Spinal cord (tissue), 10 donors: ENCODE data around the gene VGLL2. TPM values are rescaled to one million over a fixed set of nuclear protein-coding genes. Genes with fewer than 3 reads are reported as not detected.

ENCODE experiments used
- DNase-seq, 6 donors: peaks; one replicate each; pipeline versions ENCODE4 v3.0.0 to v3.0.0-alpha.2; 2013 to 2015; ENCODE audit warnings: low spot score in 6 of 6, low read depth in 4 of 6
- H3K27ac ChIP-seq: one replicate; pipeline ENCODE4 v1.5.1; 2013; ENCODE audit warnings: low read depth, low read length, control low read depth
- H3K27me3 ChIP-seq: one replicate; pipeline ENCODE4 v1.6.1; 2013; ENCODE audit warnings: low read length; ENCODE audit not compliant: control insufficient read depth, insufficient read depth
- H3K36me3 ChIP-seq: one replicate; pipeline ENCODE4 v1.6.1; 2013; ENCODE audit warnings: low read length; ENCODE audit not compliant: control insufficient read depth, insufficient read depth
- H3K4me1 ChIP-seq: one replicate; pipeline ENCODE4 v1.6.1; 2013; ENCODE audit warnings: low read length; ENCODE audit not compliant: control insufficient read depth, insufficient read depth
- H3K4me3 ChIP-seq: one replicate; pipeline ENCODE4 v1.5.1; 2013; ENCODE audit warnings: low read depth, low read length, control low read depth
- H3K9me3 ChIP-seq: one replicate; pipeline ENCODE4 v1.6.1; 2013; ENCODE audit warnings: low read length; ENCODE audit not compliant: control insufficient read depth, insufficient read depth
- WGBS: methylation state at CpG from one replicate; pipeline ENCODE4 v1.1.5; 2013; ENCODE audit warnings: missing lambda C conversion rate; ENCODE audit not compliant: insufficient coverage; 5-methylcytosine and 5-hydroxymethylcytosine counted together
- polyA plus RNA-seq, 2 donors: library from polyadenylated mRNA; unstranded; fragments of 120-200 nt; gene quantifications; one replicate each; pipeline ENCODE4 v1.2.1, GENCODE V29; 2013; ENCODE audit not compliant: insufficient read length in 2 of 2
- total RNA-seq, 2 donors: library from RNA; depleted of rRNA in 1 of 2; stranded (reverse); fragments of 120-200 nt in 1 of 2; fragments of >200 nt in 1 of 2; gene quantifications; one replicate each; pipeline versions ENCODE4 v1.2.3 to v1.2.4, GENCODE V29; 2013 to 2014
- donor health status: healthy.

VGLL2 gene
- total and polyA plus RNA-seq, 4 donors = 0.11 to 0.71 (median 0.38) TPM

DNA sequence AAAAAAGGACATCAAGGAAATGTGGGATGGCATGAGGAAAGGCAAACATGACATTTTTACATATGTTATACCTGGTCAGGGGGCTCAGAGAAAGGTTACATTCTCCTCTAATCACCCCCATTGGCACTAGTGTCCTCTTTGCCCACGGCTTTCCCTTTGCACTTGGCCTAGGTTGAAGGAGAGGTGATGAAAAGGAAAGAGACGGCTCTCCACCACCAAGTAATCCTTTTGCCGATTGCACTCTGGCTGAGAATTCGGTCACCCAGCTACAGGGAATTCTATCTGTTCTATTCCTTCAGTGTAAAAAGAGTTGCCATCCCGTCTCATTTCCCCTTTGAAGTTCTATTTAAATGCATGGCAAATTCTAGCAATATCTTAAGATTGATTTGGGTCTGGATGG, 10.4 kb downstream of the VGLL2 start:
- DNase-seq = no peak
- no peak overlapping the region for H3K27ac ChIP-seq
- no peaks in the 10 kb centered on the region for H3K36me3 ChIP-seq
- no peak overlapping the region for H3K4me3 ChIP-seq
- H3K4me1 ChIP-seq = no peaks in the 10 kb centered on the region
- WGBS = no CpG with 5 or more reads among the region's 5 CpGs
- no peaks in the 10 kb centered on the region for H3K9me3 ChIP-seq
- peaks cover 46% of the 10 kb centered on the region for H3K27me3 ChIP-seq

DNA sequence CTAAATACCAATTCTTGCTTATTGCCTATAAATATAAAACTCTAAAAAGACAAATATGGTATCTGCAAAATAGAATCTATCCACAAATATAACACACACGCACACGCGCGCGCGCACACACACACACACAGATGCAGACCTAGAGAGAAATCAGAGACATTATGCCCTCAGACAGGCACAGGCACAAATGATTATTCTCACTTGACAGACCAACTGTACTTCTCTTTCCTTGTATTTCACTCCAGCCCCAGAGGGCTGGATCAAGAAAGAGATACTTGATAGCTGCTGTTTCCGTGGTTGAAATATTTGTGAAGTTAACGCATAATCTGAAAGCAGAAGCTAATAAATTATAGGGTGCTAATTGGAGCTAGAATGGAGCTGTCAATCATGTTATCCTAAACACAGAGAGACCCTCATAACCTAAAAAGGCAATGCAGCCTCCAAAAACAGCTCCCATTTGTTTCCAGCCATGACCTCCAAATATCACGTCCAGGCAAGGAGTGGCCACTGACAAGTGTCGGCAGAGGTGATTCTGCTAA, 11.5 kb downstream of the VGLL2 start:
- Histone ChIP-seq H3K27ac (no peak overlapping the region), H3K4me1 (no peaks in the 10 kb centered on the region), H3K4me3 (no peak overlapping the region), H3K36me3 (no peaks in the 10 kb centered on the region), H3K9me3 (no peaks in the 10 kb centered on the region), H3K27me3 (peaks cover 36% of the 10 kb centered on the region)
- WGBS = 100% methylated on average over 6 of the region's 10 CpGs
- no peak for DNase-seq

DNA sequence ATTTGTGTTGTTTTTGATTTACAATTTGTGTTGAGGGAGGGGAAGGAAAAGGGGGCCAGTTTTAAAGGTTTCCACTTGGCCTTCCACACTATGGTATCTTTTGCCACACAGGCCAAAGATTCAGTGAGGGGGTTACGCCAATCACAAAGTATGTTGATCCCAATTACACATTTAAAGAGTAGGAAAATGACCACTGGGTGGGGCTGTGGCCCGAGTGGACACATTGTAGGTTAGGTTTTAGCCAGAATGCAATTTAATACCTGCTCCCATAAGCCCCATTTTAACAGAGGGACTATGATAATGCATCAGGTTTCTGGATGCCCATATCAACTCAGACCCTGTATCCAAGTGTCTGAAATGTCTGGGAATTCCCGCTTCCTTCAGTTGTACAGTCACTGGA, 15.6 kb downstream of the VGLL2 start:
- Histone ChIP-seq H3K27ac (no peak overlapping the region), H3K4me1 (no peaks in the 10 kb centered on the region), H3K9me3 (no peaks in the 10 kb centered on the region), H3K4me3 (no peak overlapping the region), H3K36me3 (no peaks in the 10 kb centered on the region), H3K27me3 (peaks cover 4% of the 10 kb centered on the region)
- no peak for DNase-seq
- WGBS = no CpG with 5 or more reads among the region's 3 CpGs

DNA sequence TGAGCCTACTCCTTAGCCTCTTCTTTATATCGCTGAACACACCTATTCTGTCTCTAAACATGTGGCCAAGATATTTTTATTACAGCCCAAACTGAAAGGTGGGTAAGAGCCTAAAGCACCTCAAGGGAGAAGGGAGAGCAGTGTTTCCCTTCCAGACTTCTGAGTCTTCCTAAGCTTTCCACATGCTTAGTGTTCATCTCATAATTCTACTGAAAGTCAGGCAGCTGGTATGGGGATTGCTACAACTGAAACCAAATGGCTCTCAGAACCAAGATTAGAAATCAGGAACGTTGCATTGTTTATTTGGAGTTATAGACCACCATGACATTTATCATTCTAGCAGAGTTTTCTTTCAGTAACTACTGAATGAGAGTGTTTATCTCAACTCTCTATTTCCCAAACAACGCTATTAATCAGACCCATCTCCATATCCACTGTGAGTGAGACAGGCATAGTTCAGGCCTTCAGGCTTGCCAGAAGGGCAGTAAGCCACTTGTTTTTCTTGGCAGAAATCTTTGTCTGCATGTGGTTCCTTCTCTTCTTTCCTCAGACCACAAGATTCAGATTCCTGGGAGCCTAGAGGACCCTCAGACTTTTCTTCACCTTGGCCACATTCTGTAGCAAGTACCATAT, 22.8 kb downstream of the VGLL2 start:
- no peaks in the 10 kb centered on the region for H3K4me1 ChIP-seq
- no peak for DNase-seq
- H3K4me3 ChIP-seq = no peak overlapping the region
- no peaks in the 10 kb centered on the region for H3K9me3 ChIP-seq
- no peaks in the 10 kb centered on the region for H3K27me3 ChIP-seq
- no peak overlapping the region for H3K27ac ChIP-seq
- no CpG with 5 or more reads among the region's 3 CpGs for WGBS
- H3K36me3 ChIP-seq = no peaks in the 10 kb centered on the region

DNA sequence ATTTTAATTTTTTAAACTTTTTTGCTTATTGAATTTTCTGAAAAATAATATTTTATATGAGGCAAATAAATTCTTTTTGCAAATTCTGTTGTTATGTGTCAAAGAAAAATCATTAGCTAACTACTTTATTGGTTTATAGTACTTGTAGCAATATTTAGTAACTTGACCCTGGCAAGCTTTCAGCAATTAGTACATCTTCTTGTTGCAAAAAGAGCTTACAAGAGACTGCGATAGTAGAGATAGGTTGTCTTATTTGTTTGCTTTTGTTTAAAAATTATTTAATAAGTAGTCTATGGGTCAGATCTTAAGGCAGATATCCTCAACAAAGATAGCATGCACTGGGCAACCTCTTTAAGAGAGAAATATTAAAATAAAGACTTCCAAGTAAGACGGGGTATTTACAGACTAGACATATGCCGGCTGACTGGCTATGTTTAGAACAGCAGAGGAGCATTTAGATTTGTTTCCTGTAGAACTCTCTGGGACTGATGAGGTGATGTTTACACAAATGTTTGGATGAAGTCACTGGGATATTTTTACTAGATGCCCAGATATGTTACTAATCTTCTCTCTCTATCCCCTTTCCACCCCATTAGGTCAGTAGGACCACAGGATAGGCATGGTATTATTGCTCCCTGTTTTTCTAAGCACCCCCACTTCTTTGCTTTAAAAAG, 25.0 kb downstream of the VGLL2 start:
- H3K27me3 ChIP-seq = no peaks in the 10 kb centered on the region
- no peaks in the 10 kb centered on the region for H3K36me3 ChIP-seq
- no peaks in the 10 kb centered on the region for H3K4me1 ChIP-seq
- no peak overlapping the region for H3K27ac ChIP-seq
- no peak for DNase-seq
- no peak overlapping the region for H3K4me3 ChIP-seq
- WGBS = no CpG with 5 or more reads among the region's 3 CpGs
- no peaks in the 10 kb centered on the region for H3K9me3 ChIP-seq

DNA sequence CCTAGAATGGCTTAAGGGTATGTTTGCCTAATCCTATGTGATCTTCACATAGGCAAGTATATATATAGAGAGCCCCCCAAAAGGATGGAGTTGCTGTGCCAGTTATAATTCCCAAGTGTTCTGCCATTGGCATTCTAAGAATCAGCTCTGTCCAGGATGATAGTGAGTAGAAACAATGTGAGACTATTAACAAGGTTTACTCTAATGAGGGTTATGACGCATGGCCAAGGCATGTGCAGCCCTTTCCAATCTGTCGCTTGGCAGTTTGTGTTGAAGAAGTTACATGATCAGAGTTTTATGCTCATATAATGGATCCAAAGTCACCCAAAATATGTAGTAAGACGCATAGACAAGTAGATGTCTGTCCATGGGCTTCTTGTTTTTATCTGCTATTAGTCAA, 33.6 kb downstream of the VGLL2 start:
- Histone ChIP-seq H3K4me1 (no peaks in the 10 kb centered on the region), H3K9me3 (no peaks in the 10 kb centered on the region), H3K27me3 (no peaks in the 10 kb centered on the region), H3K27ac (no peak overlapping the region), H3K4me3 (no peak overlapping the region), H3K36me3 (no peaks in the 10 kb centered on the region)
- no peak for DNase-seq
- 93% methylated on average over 3 of the region's 3 CpGs for WGBS

DNA sequence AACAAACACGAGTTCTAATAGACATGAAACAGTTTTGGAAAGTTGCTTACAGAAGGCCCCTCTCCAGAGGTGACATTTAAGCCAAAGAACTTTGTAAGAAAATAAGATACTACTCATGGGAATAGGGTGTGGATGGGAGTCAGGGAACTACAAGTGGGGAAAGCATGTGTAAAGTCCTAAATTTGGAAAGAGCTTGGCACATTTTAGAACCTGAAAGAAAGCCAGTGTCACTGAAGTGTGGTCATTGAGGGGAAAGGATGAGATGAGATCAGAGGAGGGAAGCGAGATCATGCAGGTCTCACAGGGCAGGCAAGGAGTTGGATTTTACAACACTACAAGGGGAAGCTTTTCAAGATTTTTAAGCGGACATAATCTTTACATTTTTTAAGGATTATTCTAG, 38.0 kb downstream of the VGLL2 start:
- DNase-seq = no peak
- no peaks in the 10 kb centered on the region for H3K4me1 ChIP-seq
- H3K9me3 ChIP-seq = no peaks in the 10 kb centered on the region
- no peaks in the 10 kb centered on the region for H3K27me3 ChIP-seq
- WGBS = 83% methylated on average over 1 of the region's 3 CpGs
- H3K27ac ChIP-seq = no peak overlapping the region
- H3K4me3 ChIP-seq = no peak overlapping the region
- no peaks in the 10 kb centered on the region for H3K36me3 ChIP-seq

DNA sequence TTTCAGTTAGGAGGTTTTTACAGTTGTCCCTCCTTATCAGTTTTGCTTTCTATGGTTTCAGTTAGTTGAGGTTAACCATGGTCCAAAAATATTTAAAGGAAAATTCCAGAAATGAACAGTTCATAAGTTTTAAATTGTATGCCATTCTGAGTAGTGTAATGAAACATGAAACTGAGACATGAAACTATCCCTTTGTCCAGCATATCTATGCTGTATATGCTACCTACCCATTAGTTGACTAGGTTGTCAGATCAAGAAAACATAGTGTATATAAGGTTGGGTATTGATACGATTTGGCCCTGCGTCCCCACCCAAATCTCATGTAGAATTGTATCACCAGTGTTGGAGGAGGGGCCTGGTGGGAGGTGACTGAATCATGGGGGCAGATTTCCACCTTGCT, 39.1 kb downstream of the VGLL2 start:
- WGBS = no CpG with 5 or more reads among the region's 2 CpGs
- DNase-seq = no peak
- H3K4me3 ChIP-seq = no peak overlapping the region
- H3K27me3 ChIP-seq = no peaks in the 10 kb centered on the region
- no peaks in the 10 kb centered on the region for H3K9me3 ChIP-seq
- no peak overlapping the region for H3K27ac ChIP-seq
- H3K4me1 ChIP-seq = no peaks in the 10 kb centered on the region
- H3K36me3 ChIP-seq = no peaks in the 10 kb centered on the region

DNA sequence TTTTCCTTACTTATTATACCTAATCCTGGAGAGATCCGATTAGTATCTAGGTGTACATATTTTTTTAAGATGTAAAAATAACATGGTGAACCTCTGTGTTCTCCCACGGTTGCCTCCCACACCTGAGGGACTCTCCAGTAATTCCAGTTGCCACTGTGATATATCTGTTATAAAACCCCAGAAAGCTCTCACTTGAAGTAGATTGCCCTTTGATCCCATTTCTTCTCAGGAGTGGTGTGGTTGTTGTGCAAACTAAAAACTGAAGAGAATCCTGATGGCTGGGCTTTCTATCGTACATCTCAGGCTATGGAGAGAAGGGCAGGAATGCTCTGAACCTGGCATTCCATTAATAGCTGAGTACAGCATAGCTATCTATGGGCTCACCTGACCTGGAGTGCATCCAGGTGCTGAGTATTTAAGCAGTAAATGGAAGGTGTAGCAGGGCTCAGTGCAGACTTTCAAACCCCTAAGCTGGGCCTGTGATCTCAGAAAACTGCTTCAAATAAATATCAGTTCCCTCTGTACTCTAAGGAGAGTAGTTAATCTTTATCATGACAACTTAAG, 41.0 kb downstream of the VGLL2 start:
- Histone ChIP-seq H3K27me3 (no peaks in the 10 kb centered on the region), H3K4me3 (no peak overlapping the region), H3K36me3 (no peaks in the 10 kb centered on the region), H3K9me3 (no peaks in the 10 kb centered on the region), H3K27ac (no peak overlapping the region), H3K4me1 (no peaks in the 10 kb centered on the region)
- WGBS = 83% methylated on average over 1 of the region's 3 CpGs
- no peak for DNase-seq

DNA sequence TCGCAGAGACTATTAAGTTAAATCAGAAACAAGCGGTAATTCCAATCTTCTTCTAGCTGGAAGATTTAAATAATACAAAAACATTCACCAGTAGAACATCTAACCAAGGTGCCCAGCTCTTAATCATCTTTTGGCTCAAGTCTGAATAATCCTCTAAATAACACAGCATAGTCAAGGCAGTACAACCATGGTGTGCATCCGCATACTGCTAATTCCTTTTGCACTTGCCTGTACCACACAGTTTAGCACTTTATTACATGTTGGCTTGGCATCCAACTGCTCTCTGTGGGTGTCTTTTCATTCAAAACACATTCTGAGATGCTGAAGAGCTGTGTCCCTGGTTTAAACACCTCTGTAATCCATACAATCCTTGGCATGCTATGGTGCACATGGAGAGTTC, 42.3 kb downstream of the VGLL2 start:
- 88% methylated on average over 2 of the region's 3 CpGs for WGBS
- Histone ChIP-seq H3K27ac (no peak overlapping the region), H3K4me3 (no peak overlapping the region), H3K9me3 (no peaks in the 10 kb centered on the region), H3K36me3 (no peaks in the 10 kb centered on the region), H3K4me1 (no peaks in the 10 kb centered on the region), H3K27me3 (no peaks in the 10 kb centered on the region)
- DNase-seq = peak in 1 of 6 donors; percentile 24
